Loucy (cell line): ENCODE measurements around the gene IFITM10.
"Not testable (repeated sequence)": the region's sequence is repeated elsewhere in the genome, so short reads cannot be mapped to it uniquely, and the experiment has no call there.

ENCODE experiments used
- H2AFZ ChIP-seq: fragments of 200-600 bp; sonication (generic); 2 replicates; pipeline ENCODE4 v1.6.0; 2016; ENCODE audit warnings: antibody characterized with exemption, mild to moderate bottlenecking, low read length, moderate library complexity
- H3F3A ChIP-seq: fragments of 200-600 bp; 2 replicates; pipeline ENCODE4 v1.6.0; 2016; ENCODE audit warnings: antibody characterized with exemption, low read depth, mild to moderate bottlenecking
- H3K27me3 ChIP-seq: fragments of 200-600 bp; sonication (generic); 2 replicates; pipeline ENCODE4 v1.6.1; 2014; ENCODE audit warnings: low read length, mild to moderate bottlenecking; ENCODE audit not compliant: insufficient read depth, poor library complexity, severe bottlenecking
- H3K36me3 ChIP-seq: fragments of 200-600 bp; sonication (generic); 2 replicates; pipeline ENCODE4 v1.6.1; 2016; ENCODE audit warnings: low read length; ENCODE audit not compliant: insufficient read depth
- H3K4me1 ChIP-seq: fragments of 200-600 bp; sonication (generic); 2 replicates; pipeline ENCODE4 v1.5.1; 2014; ENCODE audit warnings: low read length, mild to moderate bottlenecking; ENCODE audit not compliant: insufficient read depth, poor library complexity, severe bottlenecking
- H3K4me2 ChIP-seq: fragments of 200-600 bp; sonication (generic); 2 replicates; pipeline ENCODE4 v1.6.0; 2014; ENCODE audit warnings: antibody characterized with exemption, low read length, low read depth, mild to moderate bottlenecking; ENCODE audit not compliant: poor library complexity, severe bottlenecking
- H3K4me3 ChIP-seq: fragments of 200-600 bp; sonication (generic); 2 replicates; pipeline ENCODE4 v1.5.1; 2014; ENCODE audit warnings: low read length, mild to moderate bottlenecking, mixed read lengths; ENCODE audit not compliant: poor library complexity, severe bottlenecking
- H3K79me2 ChIP-seq: fragments of 200-600 bp; sonication (generic); 2 replicates; pipeline ENCODE4 v1.6.1; 2014; ENCODE audit warnings: low read length; ENCODE audit not compliant: insufficient read depth
- H3K9ac ChIP-seq: fragments of 200-600 bp; sonication (generic); 2 replicates; pipeline ENCODE4 v1.6.0; 2014; ENCODE audit warnings: mild to moderate bottlenecking, low read depth, low read length, moderate library complexity; ENCODE audit not compliant: poor library complexity, severe bottlenecking
- H3K9me2 ChIP-seq: fragments of 200-600 bp; sonication (generic); replicated peaks from 2 replicates; pipeline ENCODE4 v1.6.1; 2016; ENCODE audit warnings: low read depth, low read length, mixed read lengths
- H3K9me3 ChIP-seq: fragments of 200-600 bp; sonication (generic); 2 replicates; pipeline ENCODE4 v1.6.1; 2014; ENCODE audit warnings: mild to moderate bottlenecking, antibody characterized with exemption, low read length, low read depth; ENCODE audit not compliant: insufficient read depth
- H4K20me1 ChIP-seq: fragments of 200-600 bp; sonication (generic); 2 replicates; pipeline ENCODE4 v1.6.0; 2014; ENCODE audit warnings: antibody characterized with exemption, low read length, mild to moderate bottlenecking; ENCODE audit not compliant: insufficient read depth, poor library complexity, severe bottlenecking
- CTCF ChIP-seq: fragments of 200-600 bp; sonication (generic); conservative IDR thresholded peaks from 2 replicates; pipeline ENCODE4 v1.5.1; 2014; ENCODE audit warnings: mild to moderate bottlenecking, antibody characterized with exemption, low read length
- EZH2phosphoT487 ChIP-seq: fragments of 200-600 bp; IDR thresholded peaks from 2 replicates; pipeline ENCODE4 v1.6.1; 2018; ENCODE audit warnings: antibody characterized with exemption, mild to moderate bottlenecking, moderate library complexity, borderline replicate concordance

The IFITM10 gene

GRCh38 chr11:1691878-1692707, 58.3 kb downstream of the IFITM10 start:
- H3K9me3 ChIP-seq: no peaks in the 10 kb centered on the region
- peaks cover 19% of the 10 kb centered on the region for H3K4me1 ChIP-seq
- H4K20me1 ChIP-seq: no peaks in the 10 kb centered on the region
- no peak overlapping the region for H3K9ac ChIP-seq
- TF ChIP-seq CTCF (no peak), EZH2phosphoT487 (no peak)
- H2AFZ ChIP-seq: no peak overlapping the region
- no peak overlapping the region for H3K4me2 ChIP-seq
- H3K27me3 ChIP-seq: no peaks in the 10 kb centered on the region
- H3K4me3 ChIP-seq: no peak overlapping the region
- no peaks in the 10 kb centered on the region for H3K36me3 ChIP-seq
- H3K79me2 ChIP-seq: no peaks in the 10 kb centered on the region
- H3K9me2 ChIP-seq: no peaks in the 10 kb centered on the region
- H3F3A ChIP-seq: no peaks in the 10 kb centered on the region

- Histone ChIP-seq H3K9me2 (no peaks in the 10 kb centered on the region), H3F3A (no peaks in the 10 kb centered on the region), H3K9me3 (no peaks in the 10 kb centered on the region), H3K4me3 (no peak overlapping the region), H3K9ac (no peak overlapping the region), H3K79me2 (no peaks in the 10 kb centered on the region), H3K27me3 (no peaks in the 10 kb centered on the region), H3K4me2 (no peak overlapping the region), H2AFZ (no peak overlapping the region), H3K36me3 (no peaks in the 10 kb centered on the region), H4K20me1 (no peaks in the 10 kb centered on the region), H3K4me1 (peaks cover 14% of the 10 kb centered on the region)
- no peak for TF ChIP-seq EZH2phosphoT487
- TF ChIP-seq CTCF: no peak
Measured at GRCh38 chr11:1691026-1691877, 59.1 kb downstream of the IFITM10 start.

DNA sequence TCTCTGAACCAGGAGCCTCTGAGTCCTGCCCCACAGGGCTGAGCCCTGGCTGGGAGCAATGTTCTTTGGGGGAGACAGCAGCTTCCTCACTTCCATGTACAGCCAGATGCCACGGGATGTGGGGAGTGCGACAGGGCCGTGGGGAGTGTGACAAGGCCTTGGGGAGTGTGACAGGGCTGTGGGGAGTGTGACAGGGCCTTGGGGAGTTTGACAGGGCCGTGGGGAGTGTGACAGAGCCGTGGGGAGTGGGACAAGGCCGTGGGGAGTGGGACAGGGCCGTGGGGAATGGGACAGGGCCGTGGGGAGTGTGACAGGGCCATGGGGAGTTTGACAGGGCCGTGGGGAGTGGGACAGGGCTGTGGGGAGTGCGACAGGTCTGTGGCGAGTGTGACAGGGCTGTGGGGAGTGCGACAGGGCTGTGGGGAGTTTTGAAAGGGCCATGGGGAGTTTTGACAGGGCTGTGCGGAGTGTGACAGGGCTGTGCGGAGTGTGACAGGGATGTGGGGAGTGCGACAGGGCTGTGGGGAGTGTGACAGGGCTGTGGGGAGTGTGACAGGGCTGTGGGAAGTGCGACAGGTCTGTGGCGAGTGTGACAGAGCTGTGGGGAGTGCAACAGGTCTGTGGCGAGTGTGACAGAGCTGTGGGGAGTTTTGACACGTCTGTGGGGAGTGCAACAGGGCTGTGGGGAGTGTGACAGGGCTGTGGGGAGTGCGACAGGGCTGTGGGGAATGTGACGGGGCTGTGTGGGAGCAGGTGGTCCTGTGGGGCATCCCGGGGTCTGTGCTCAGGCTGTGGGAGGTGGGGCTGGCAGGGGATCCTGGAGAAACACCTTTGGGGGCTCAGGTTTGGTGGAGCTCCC, 60.0 kb downstream of the IFITM10 start:
- H3K36me3 ChIP-seq: no peaks in the 10 kb centered on the region
- no peaks in the 10 kb centered on the region for H3K79me2 ChIP-seq
- H4K20me1 ChIP-seq: no peaks in the 10 kb centered on the region
- H3F3A ChIP-seq: no peaks in the 10 kb centered on the region
- no peak overlapping the region for H3K4me3 ChIP-seq
- H2AFZ ChIP-seq: no peak overlapping the region
- H3K9me2 ChIP-seq: no peaks in the 10 kb centered on the region
- H3K9me3 ChIP-seq: no peaks in the 10 kb centered on the region
- H3K27me3 ChIP-seq: no peaks in the 10 kb centered on the region
- H3K4me2 ChIP-seq: no peak overlapping the region
- peaks cover 14% of the 10 kb centered on the region for H3K4me1 ChIP-seq
- H3K9ac ChIP-seq: no peak overlapping the region
- TF ChIP-seq EZH2phosphoT487 (no peak), CTCF (no peak)

- not testable (repeated sequence) for H3K4me2 ChIP-seq, H2AFZ ChIP-seq
Measured at GRCh38 chr11:1689250-1690166, 60.9 kb downstream of the IFITM10 start.

More at GRCh38 chr11:1689250-1690166, 60.9 kb downstream of the IFITM10 start:
- not testable (repeated sequence) for H4K20me1 ChIP-seq, H3K4me1 ChIP-seq, H3K36me3 ChIP-seq, H3F3A ChIP-seq, H3K9me2 ChIP-seq, H3K9ac ChIP-seq, H3K9me3 ChIP-seq, H3K4me3 ChIP-seq, H3K27me3 ChIP-seq, H3K79me2 ChIP-seq
